Measurements from ENCODE around the gene CAVIN1.
"Not testable (repeated sequence)": the region's sequence is repeated elsewhere in the genome, so short reads cannot be mapped to it uniquely, and the experiment has no call there.

Gene CAVIN1

GRCh38 chr17:42378359-42378958, 44.6 kb downstream of the CAVIN1 start:
- DNase-seq (ENCODE audit: low read depth in 1 of 2, low spot score in 1 of 2): no peak
- no peaks in the 10 kb centered on the region for H3K27me3 ChIP-seq (ENCODE audit: insufficient read depth, poor library complexity, severe bottlenecking)
- H3K4me3 ChIP-seq (replicated peaks; ENCODE audit: insufficient read depth, low read length): no peak overlapping the region
- no peak overlapping the region for H3K27ac ChIP-seq (replicated peaks)
- TF ChIP-seq, protein P1, sequence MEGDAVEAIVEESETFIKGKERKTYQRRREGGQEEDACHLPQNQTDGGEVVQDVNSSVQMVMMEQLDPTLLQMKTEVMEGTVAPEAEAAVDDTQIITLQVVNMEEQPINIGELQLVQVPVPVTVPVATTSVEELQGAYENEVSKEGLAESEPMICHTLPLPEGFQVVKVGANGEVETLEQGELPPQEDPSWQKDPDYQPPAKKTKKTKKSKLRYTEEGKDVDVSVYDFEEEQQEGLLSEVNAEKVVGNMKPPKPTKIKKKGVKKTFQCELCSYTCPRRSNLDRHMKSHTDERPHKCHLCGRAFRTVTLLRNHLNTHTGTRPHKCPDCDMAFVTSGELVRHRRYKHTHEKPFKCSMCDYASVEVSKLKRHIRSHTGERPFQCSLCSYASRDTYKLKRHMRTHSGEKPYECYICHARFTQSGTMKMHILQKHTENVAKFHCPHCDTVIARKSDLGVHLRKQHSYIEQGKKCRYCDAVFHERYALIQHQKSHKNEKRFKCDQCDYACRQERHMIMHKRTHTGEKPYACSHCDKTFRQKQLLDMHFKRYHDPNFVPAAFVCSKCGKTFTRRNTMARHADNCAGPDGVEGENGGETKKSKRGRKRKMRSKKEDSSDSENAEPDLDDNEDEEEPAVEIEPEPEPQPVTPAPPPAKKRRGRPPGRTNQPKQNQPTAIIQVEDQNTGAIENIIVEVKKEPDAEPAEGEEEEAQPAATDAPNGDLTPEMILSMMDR (IDR thresholded peaks at IDR 0.05; ENCODE audit: insufficient read depth, low read length): no peak
- TF ChIP-seq GABPA (IDR thresholded peaks at IDR 0.05; ENCODE audit: low read depth) (no peak), POLR2AphosphoS5 (IDR thresholded peaks at IDR 0.05; ENCODE audit: low read depth) (no peak), REST (IDR thresholded peaks at IDR 0.05; ENCODE audit: insufficient replicate concordance, low read depth) (no peak), SPI1 (IDR thresholded peaks at IDR 0.05; ENCODE audit: borderline replicate concordance, low read depth) (no peak)

GRCh38 chr17:42373896-42374295, 49.2 kb downstream of the CAVIN1 start:
- DNase-seq (ENCODE audit: low read depth in 1 of 2, low spot score in 1 of 2): no peak
- TF ChIP-seq, protein P1 (IDR thresholded peaks at IDR 0.05; ENCODE audit: insufficient read depth, low read length): no peak
- TF ChIP-seq GABPA (IDR thresholded peaks at IDR 0.05; ENCODE audit: low read depth) (no peak), REST (IDR thresholded peaks at IDR 0.05; ENCODE audit: insufficient replicate concordance, low read depth) (no peak), SPI1 (IDR thresholded peaks at IDR 0.05; ENCODE audit: borderline replicate concordance, low read depth) (no peak), POLR2AphosphoS5 (IDR thresholded peaks at IDR 0.05; ENCODE audit: low read depth) (no peak)
- no peak overlapping the region for H3K4me3 ChIP-seq (replicated peaks; ENCODE audit: insufficient read depth, low read length)
- H3K27ac ChIP-seq (replicated peaks): no peak overlapping the region
- no peaks in the 10 kb centered on the region for H3K27me3 ChIP-seq (ENCODE audit: insufficient read depth, poor library complexity, severe bottlenecking)

GRCh38 chr17:42372142-42372541, 50.9 kb downstream of the CAVIN1 start:
- Histone ChIP-seq H3K4me3 (replicated peaks; ENCODE audit: insufficient read depth, low read length) (no peak overlapping the region), H3K27me3 (ENCODE audit: insufficient read depth, poor library complexity, severe bottlenecking) (no peaks in the 10 kb centered on the region), H3K27ac (replicated peaks) (no peak overlapping the region)
- no peak for DNase-seq (ENCODE audit: low read depth in 1 of 2, low spot score in 1 of 2)
- TF ChIP-seq GABPA (IDR thresholded peaks at IDR 0.05; ENCODE audit: low read depth) (no peak), REST (IDR thresholded peaks at IDR 0.05; ENCODE audit: insufficient replicate concordance, low read depth) (no peak), SPI1 (IDR thresholded peaks at IDR 0.05; ENCODE audit: borderline replicate concordance, low read depth) (no peak), POLR2AphosphoS5 (IDR thresholded peaks at IDR 0.05; ENCODE audit: low read depth) (no peak)
- TF ChIP-seq, protein P1 (IDR thresholded peaks at IDR 0.05; ENCODE audit: insufficient read depth, low read length): no peak

GRCh38 chr17:42368797-42369561, 54.1 kb downstream of the CAVIN1 start:
- H3K27me3 ChIP-seq (ENCODE audit: insufficient read depth, poor library complexity, severe bottlenecking); H3K4me3 ChIP-seq (replicated peaks; ENCODE audit: insufficient read depth, low read length); H3K27ac ChIP-seq (replicated peaks); DNase-seq (ENCODE audit: low read depth in 1 of 2, low spot score in 1 of 2): not testable (repeated sequence)

DNA sequence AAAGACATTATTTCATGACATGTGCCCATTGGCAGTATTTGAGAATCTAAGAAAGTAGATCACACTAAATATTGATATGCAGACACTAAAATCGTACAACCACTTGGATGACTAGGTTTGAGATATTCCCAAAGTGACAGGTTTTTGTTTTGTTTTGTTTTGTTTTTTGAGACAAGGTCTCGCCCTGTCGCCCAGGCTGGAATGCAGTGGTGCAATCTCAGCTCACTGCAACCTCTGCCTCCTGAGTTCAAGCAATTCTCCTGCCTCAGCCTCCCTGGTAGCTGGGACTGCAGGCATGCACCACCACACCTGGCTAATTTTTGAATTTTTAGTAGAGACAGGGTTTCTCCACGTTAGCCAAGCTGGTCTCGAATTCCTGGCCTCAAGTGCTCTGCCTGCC, 54.7 kb downstream of the CAVIN1 start:
- H3K4me3 ChIP-seq (replicated peaks; ENCODE audit: insufficient read depth, low read length); H3K27me3 ChIP-seq (ENCODE audit: insufficient read depth, poor library complexity, severe bottlenecking); DNase-seq (ENCODE audit: low read depth in 1 of 2, low spot score in 1 of 2); H3K27ac ChIP-seq (replicated peaks): not testable (repeated sequence)

Measured in HL-60 (cell line).